Stimulated activated CD8-positive, alpha-beta memory T cell treated with anti-CD3 and anti-CD28 coated beads, Interleukin-7, amount 100 ng/mL, for 1 hour (primary cell): Measurements from ENCODE around the gene CFAP157.

ENCODE experiments used
- DNase-seq, 2 donors: peaks; one replicate each; pipeline ENCODE4 v3.0.0-alpha.2; 2020; ENCODE audit warnings: low read depth in 2 of 2

Gene CFAP157

DNA sequence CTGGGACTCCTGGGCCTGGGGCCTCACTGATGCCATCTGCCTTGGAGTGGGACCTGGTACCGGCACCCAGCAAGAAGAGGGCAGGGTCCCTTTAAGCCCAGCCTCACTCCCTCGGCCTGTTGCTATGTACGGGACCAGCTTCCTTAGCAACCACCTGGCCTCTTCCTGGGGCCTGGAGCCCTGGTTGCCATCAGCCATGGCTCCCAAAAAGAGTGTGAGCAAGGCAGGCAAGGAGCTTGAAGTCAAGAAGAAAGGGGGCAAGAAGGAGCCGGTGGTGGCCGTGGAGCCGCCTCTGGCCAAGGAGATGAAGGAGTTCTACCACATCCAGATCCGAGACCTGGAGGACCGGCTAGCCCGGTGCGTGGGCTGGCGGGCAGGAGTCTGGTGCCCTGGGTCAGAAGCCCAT lies at the start of gene CFAP157:
CFAP157 (plus strand) TSS at position 153 of the 406 bp plus-strand sequence; CDS start at position 197, 44 bp downstream.
- DNase-seq: no peak

DNA sequence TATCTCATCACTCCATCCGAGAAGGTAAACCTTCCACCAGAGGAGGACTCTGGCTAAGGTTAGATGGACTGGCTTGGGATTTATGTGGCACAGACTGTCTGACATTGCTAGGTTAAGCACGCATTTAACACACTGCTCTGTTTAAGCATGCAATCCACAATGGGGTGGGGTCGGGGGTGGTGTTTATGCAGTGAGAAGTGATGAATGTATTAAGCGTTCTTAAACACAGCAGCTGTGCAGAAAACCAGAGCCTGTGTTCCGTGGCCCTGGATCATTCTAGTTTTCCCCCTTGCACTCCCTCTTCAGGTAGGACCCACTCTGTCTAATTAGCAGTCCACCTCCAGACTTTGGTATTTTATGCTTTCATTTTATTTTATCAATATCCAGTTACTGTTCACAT lies 48.4 kb upstream of the CFAP157 start:
- DNase-seq: no peak

GRCh38 chr9:127660886-127661741 lies 45.7 kb upstream of the CFAP157 start:
- no peak for DNase-seq

GRCh38 chr9:127662617-127663016 lies 44.2 kb upstream of the CFAP157 start:
- no peak for DNase-seq

DNA sequence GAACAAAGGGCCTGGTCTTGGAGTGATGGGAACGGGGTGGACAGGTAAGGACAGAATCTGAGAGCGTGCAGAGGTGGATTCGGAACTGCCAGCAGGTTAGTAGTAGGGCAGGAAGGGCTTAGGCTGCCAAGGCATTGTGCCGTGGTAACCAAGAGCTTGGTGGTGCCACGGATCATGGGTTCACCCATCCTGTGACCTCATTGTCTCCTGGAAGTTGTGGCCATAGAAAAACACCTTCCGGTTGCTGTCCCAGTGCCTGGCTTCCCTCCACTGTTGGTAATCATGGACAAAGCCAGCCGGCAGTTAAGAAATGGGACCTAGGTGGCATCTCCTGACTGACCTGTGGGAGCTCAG lies 42.5 kb upstream of the CFAP157 start:
- no peak for DNase-seq

- DNase-seq: no peak
These were observed 41.9 kb upstream of the CFAP157 start for GRCh38 chr9:127664678-127665507.

GRCh38 chr9:127667127-127667844 lies 39.5 kb upstream of the CFAP157 start:
- DNase-seq: no peak

DNA sequence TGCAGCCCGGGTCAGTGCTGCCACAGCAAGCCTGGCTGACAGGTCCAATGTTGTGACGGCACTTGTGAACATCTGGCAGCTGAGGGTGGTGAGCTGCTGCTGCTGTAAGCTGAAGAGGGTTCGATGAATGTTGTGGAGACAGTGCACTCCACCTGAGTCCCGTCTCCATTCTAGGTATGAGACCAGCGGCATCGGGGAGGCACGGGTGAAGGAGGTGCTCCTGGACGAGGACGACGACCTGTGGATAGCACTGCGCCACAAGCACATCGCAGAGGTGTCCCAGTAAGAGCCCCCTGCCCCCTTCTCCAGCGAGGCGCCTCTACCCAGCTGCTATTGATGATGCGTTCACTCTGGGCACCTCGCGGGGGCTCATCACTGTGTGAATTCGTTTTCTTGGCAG lies 38.9 kb upstream of the CFAP157 start:
- DNase-seq: no peak

- no peak for DNase-seq
These were observed 33.6 kb upstream of the CFAP157 start for GRCh38 chr9:127673234-127673633.

DNA sequence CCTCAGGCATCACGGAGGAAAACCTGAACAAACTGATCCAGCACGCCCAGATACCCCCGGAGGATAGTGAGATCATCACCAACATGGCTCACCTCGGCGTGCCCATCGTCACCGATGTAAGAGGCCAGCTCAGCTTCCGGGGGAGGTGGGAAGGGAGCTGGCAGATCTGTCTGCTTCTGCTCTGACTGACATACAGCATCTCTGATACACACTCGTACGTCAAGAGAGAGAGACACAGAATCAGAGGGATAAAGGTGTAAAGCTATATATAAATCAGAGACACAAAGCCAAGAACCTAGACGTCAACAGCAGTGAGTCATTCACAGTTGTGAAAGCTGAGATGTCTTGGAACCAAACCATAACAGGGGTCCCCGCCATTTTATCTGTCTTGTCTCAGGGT lies 30.1 kb upstream of the CFAP157 start:
- DNase-seq: no peak

GRCh38 chr9:127679506-127679905 lies 27.3 kb upstream of the CFAP157 start:
- DNase-seq: no peak

DNA sequence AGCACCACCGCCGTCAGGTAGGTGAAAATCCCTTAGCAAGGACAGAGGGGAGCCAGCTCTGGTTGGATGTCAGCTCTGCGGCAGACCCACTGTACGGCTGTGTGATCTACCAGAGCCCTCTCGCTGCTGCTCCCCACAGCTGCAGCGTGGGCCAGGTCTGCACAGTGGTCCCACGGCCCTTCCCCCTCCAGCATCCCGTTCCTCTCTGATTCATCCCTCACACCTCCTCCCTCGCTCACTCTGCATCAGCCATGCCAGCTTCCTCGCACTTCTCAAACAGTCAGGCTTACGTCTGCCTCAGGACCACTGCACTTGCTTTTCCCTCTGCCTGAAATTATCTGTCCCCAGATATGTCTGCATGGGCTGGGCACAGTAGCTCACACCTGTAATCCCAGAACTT lies 26.6 kb upstream of the CFAP157 start:
- DNase-seq: no peak

DNA sequence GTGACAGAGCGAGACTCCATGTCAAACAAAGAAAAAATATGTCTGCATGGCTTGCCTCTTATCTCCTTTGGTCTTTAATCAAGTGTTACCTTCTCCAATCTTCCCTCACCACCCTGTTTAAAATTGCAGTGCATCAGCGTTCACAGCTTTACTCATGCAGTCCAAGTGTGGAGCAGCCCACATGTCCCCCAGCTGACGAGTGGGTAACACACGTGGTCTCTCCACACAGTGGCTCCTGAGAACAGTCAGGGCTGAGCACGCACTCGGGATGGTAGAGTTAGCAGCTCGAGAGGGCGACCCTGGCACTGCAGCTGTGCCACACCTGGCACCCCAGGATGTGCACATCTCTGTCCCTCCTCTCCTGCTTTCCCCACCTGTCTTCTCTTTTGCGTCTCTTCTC lies 25.9 kb upstream of the CFAP157 start:
- DNase-seq: no peak

DNA sequence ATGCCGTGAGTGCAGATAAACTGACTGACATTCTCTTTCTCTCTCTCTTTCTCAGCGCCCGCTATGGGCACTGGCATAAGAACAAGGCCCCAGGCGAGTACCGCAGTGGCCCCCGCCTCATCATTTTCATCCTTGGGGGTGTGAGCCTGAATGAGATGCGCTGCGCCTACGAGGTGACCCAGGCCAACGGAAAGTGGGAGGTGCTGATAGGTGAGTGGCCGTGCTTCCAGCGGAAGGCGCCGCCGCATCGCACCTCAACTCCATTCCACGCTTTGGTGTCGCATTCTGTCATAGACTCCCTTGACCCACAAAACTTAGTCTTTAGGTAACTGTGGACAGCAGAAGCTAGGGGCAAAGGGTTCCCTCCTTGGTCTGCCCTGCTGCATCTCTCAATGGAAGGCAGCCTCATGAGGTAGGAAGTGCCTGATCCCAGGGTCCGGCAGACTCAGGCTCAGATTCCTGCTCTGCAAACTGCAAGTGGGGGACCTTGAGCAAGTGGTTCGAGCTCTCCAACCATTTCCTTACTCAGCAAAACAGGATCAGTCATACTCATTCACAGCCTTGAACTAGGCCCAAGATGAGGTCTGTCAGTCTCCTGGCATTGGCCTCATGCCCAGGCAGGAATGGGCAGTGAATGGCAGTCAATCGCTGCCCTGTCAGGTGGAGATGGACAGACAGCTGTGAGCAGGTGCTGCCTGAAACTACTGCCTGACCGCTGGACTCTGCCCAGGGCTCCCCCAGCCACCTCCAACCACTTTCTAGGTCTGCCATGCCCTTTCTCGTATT lies 24.2 kb upstream of the CFAP157 start:
- no peak for DNase-seq

DNA sequence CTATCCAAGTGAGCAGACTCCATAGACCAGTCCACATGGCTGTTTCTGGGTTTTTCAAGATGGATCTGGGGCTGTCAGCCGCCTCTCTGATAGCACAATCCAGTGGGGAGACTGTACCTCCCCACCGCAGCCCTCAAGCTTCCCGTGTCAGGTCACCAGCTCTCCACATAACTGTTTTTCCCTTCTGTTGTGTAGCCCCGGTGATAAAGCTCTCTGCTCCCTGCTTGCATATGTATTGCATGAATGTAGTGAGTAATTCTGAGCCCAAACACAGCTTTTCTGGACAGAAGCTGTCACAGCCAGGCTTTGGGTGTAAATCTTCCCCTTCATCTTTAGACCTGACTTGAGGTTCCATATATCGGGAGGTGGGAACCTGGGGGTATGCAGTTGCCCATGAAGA lies 23.1 kb upstream of the CFAP157 start:
- no peak for DNase-seq

DNA sequence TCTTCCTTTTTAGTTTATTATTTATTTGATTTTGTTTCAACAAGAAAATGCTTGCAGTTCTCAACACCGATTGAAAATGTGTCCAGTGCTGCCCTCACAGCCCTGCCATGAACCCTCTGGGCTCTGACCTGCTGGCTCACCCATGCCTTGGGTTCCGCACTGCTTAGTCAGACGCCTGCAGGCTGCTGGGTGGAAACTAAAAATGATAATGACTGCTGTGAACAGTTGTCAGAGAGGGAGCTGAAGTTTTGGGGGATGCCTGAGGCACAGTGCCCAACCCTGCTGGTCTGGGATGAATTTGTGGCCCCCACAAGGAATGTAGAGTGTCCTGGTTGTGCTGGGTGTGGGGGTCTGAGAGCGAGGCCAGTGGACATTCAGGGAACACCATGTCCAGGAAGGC lies 22.2 kb upstream of the CFAP157 start:
- no peak for DNase-seq

DNA sequence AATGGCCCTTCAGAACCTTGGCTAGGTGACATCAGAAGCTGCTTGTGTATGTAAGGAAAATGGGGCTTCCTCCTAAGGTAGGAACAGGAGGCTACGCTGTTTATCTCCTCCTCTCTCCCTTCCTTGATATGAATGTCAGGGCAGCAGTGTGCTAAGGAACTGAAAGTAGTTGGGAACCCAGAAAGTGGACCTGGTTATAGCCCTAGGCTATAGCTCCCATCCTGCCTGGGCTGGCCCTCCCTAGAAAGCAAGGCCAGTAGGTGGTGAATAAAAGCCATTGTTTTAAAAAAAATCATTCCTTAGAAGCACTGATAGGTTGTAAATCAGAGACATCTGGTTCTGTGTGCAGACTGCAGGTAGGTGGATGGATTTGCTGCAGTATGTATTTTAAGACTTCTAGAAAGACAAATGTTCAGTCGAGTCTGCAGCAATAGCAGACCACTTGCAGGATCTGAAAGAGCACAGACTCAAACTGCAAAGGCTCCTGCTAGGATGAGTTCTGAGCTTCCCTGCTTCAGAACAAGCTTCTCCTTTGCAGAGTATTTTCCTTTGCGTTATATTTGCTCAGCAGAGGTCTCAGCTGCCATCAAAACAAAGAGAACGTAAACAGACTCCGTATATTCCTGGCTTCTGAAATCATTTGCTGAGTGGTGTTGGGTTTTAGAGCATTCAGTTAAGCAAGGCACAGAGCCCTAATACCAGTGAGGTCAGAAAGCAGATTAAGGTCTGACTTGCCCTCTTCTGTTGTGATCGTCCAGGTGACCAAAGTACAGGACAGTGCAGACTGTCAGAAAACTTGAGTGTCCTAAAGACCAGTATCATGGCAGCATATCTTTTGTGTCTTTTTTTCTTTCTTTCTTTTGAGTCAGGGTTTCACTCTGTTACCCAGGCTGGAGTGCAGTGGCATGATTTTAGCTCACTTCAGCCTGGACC lies 20.1 kb upstream of the CFAP157 start:
- DNase-seq: no peak

- no peak for DNase-seq
These were observed 17.3 kb upstream of the CFAP157 start for GRCh38 chr9:127689329-127690000.

DNA sequence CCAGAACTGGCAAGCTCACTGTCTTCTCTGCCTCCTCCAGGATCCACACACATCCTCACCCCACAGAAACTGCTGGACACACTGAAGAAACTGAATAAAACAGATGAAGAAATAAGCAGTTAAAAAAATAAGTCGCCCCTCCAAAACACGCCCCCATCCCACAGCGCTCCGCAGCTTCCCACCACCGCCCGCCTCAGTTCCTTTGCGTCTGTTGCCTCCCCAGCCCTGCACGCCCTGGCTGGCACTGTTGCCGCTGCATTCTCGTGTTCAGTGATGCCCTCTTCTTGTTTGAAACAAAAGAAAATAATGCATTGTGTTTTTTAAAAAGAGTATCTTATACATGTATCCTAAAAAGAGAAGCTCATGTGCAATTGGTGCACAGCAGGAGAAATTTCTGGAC lies 16.1 kb upstream of the CFAP157 start:
- no peak for DNase-seq

GRCh38 chr9:127692071-127692470 lies 14.7 kb upstream of the CFAP157 start:
- no peak for DNase-seq
